Prostate gland (tissue), 2 donors: ENCODE data around the gene COLQ. TPM values are rescaled to one million over a fixed set of nuclear protein-coding genes. Genes with fewer than 3 reads are reported as not detected.

Experiments
- DNase-seq: peaks from one replicate; pipeline ENCODE4 v3.0.0-alpha.2; 2019; ENCODE audit warnings: low spot score
- H3K27ac ChIP-seq, 2 donors: fragments of 200-600 bp; sonication (generic); 2 replicates each; pipeline ENCODE4 v1.5.1; 2017 to 2019
- H3K27me3 ChIP-seq: fragments of 200-600 bp; sonication (generic); replicated peaks from 2 replicates; pipeline ENCODE4 v1.5.1; 2019; ENCODE audit not compliant: insufficient read depth
- H3K36me3 ChIP-seq, 2 donors: fragments of 200-600 bp; sonication (generic); 1 replicate in 1 of 2; 2 replicates in 1 of 2; pipeline versions ENCODE4 v1.5.1 to v1.8.1; 2017 to 2019
- H3K4me1 ChIP-seq: fragments of 200-600 bp; sonication (generic); replicated peaks from 2 replicates; pipeline ENCODE4 v1.5.1; 2019
- H3K4me3 ChIP-seq, 2 donors: fragments of 200-600 bp; sonication (generic); 2 replicates each; pipeline ENCODE4 v1.5.1; 2017 to 2019
- H3K9me3 ChIP-seq: fragments of 200-600 bp; sonication (generic); 2 replicates; pipeline ENCODE4 v1.5.1; 2017
- CTCF ChIP-seq, 4 experiments: fragments of 200-600 bp in 2 of 4; fragments of 450-650 bp in 2 of 4; sonication (generic) in 2 of 4; IDR thresholded peaks; 1 replicate in 3 of 4; 2 replicates in 1 of 4; pipeline ENCODE4 v1.5.1; 2016 to 2019; ENCODE audit warnings: antibody characterized with exemption in 4 of 4, mild to moderate bottlenecking in 2 of 4, moderate library complexity in 2 of 4
- POLR2A ChIP-seq: fragments of 450-650 bp; IDR thresholded peaks from one replicate; pipeline ENCODE4 v1.6.1; 2016; ENCODE audit warnings: antibody characterized with exemption, mild to moderate bottlenecking
- POLR2AphosphoS5 ChIP-seq: sonication (generic); formaldehyde crosslinking; IDR thresholded peaks from one replicate; pipeline ENCODE4 v1.6.1; 2017; ENCODE audit warnings: antibody characterized with exemption
- WGBS: methylation state at CpG from one replicate; pipeline ENCODE4 v1.1.5; 2018; 5-methylcytosine and 5-hydroxymethylcytosine counted together
- intact Hi-C: fragments of 100-400 bp; cut with DNase I; formaldehyde crosslinking; loops from one replicate; pipeline ENCODE4 v1.14.2; 2022
- total RNA-seq, 2 donors: library from RNA; depleted of rRNA; stranded (reverse); fragments of >200 nt; gene quantifications; one replicate each; pipeline ENCODE4 v1.1.0, GENCODE V29; 2016

COLQ gene
- total RNA-seq, 2 donors from 2014 or later = 0.87 to 3.9 TPM

- H3K4me3 ChIP-seq = no peak overlapping the region
- WGBS = 95% methylated on average over 4 of the region's 4 CpGs
- no peaks in the 10 kb centered on the region for H3K27me3 ChIP-seq
- H3K27ac ChIP-seq = no peak overlapping the region
- no peaks in the 10 kb centered on the region for H3K9me3 ChIP-seq
- TF ChIP-seq POLR2A (no peak), CTCF (IDR thresholded peaks at IDR 0.05) (no peak), POLR2AphosphoS5 (no peak)
- no peaks in the 10 kb centered on the region for H3K4me1 ChIP-seq
- DNase-seq = no peak
- no peaks in the 10 kb centered on the region for H3K36me3 ChIP-seq
- intact Hi-C loops = no loop called here
These were observed 6.7 kb downstream of the COLQ start for GRCh38 chr3:15514663-15515340.

GRCh38 chr3:15513810-15514662 is 7.5 kb downstream of the COLQ start:
- 86% methylated on average over 5 of the region's 5 CpGs for WGBS

GRCh38 chr3:15513116-15513515 is 8.4 kb downstream of the COLQ start:
- TF ChIP-seq CTCF (IDR thresholded peaks at IDR 0.05) (no peak), POLR2AphosphoS5 (no peak), POLR2A (no peak)
- Histone ChIP-seq H3K9me3 (no peaks in the 10 kb centered on the region), H3K27me3 (no peaks in the 10 kb centered on the region), H3K27ac (no peak overlapping the region), H3K4me3 (no peak overlapping the region), H3K4me1 (no peaks in the 10 kb centered on the region), H3K36me3 (no peaks in the 10 kb centered on the region)
- WGBS = 96% methylated on average over 7 of the region's 7 CpGs
- intact Hi-C loops = no loop called here
- no peak for DNase-seq

More at GRCh38 chr3:15513810-15514662, 7.5 kb downstream of the COLQ start:
- Histone ChIP-seq H3K27ac (no peak overlapping the region), H3K9me3 (no peaks in the 10 kb centered on the region), H3K36me3 (no peaks in the 10 kb centered on the region), H3K4me3 (no peak overlapping the region), H3K4me1 (no peaks in the 10 kb centered on the region), H3K27me3 (no peaks in the 10 kb centered on the region)
- TF ChIP-seq POLR2A = no peak
- no peak for TF ChIP-seq CTCF (IDR thresholded peaks at IDR 0.05)
- no peak for TF ChIP-seq POLR2AphosphoS5
- DNase-seq = no peak
- intact Hi-C loops = no loop called here

- TF ChIP-seq CTCF (IDR thresholded peaks at IDR 0.05) (no peak), POLR2A (no peak), POLR2AphosphoS5 (no peak)
- no peaks in the 10 kb centered on the region for H3K4me1 ChIP-seq
- H3K27ac ChIP-seq = no peak overlapping the region
- no peaks in the 10 kb centered on the region for H3K36me3 ChIP-seq
- H3K9me3 ChIP-seq = no peaks in the 10 kb centered on the region
- no peak overlapping the region for H3K4me3 ChIP-seq
- intact Hi-C loops = no loop called here
- H3K27me3 ChIP-seq = no peaks in the 10 kb centered on the region
- no peak for DNase-seq
- WGBS = 13% methylated on average over 10 of the region's 10 CpGs
These were observed 9.3 kb downstream of the COLQ start for GRCh38 chr3:15512166-15512565.
